ENCODE results near the gene POGLUT2.
A peak's percentile ranks its signal among the peaks of the same experiment; 100 is the strongest.

Gene POGLUT2
- 0.58 to 1.2 (median 1.0) reads per million in 3 donors for total RNA-seq

DNA sequence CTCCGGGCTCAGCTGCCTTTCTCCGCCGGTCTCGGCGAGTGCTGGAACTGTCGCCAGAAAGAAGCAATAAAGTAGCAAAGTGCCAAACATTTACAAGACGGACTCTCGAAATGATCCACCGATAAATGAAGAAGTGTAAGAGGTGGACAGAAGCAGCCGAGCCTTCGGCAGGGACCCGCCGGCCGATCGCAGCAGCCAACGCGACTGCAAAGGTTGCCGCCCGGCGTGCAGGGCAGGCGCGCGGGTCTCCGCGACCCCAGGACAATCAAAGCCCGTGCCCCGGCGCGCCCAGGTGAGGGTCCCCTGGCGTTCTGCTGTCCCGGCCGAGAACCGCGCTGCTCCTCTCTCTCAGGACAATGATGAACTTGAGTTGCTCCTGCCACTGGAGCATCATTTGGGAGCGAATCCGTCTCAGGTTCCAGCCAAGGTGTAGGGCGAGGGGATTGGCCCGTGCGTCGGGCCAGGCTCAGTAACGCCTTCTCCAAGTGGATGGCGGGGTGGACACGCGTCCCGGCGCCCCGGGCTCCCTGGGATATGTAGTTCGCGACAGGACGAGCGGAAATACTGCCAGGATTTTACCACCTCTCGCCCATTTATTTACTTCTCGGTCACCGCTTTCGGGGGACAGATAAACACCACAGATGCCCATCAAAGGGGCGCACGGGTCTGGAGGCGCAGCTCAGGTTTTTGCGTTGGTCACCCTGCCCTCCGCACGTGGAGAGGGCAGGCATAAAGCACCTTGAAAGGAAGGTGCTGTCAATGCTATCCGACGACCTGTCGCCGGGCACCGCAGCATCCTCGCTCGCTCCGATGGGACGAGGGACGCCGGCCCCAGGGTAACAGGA is at the start of gene POGLUT2, which contains the start of gene BIVM:
Gene POGLUT2 (minus strand): TSS at position 396 of the 845 bp plus-strand sequence. CDS start 306 bp downstream, at position 90.
Gene BIVM (plus strand): TSS at position 539 of the 845 bp plus-strand sequence. CDS start 8,149 bp downstream, outside the sequence.
- Histone ChIP-seq H3K27ac (ENCODE audit: insufficient read depth, low read length, poor library complexity, severe bottlenecking) (peak within 1 kb of the TSS; percentile 24), H3K4me1 (ENCODE audit: control insufficient read depth, insufficient read depth, low read length, poor library complexity, severe bottlenecking) (peaks cover 14% of the 10 kb centered on the region), H3K36me3 (ENCODE audit: control insufficient read depth, insufficient read depth, low read length) (no peaks in the 10 kb centered on the region), H3K4me3 (ENCODE audit: insufficient read depth, low read depth, low read length, poor library complexity, severe bottlenecking) (peak within 1 kb of the TSS; percentile 67), H3K27me3 (replicated peaks; ENCODE audit: control insufficient read depth, insufficient read depth, low read length, poor library complexity, severe bottlenecking) (no peaks in the 10 kb centered on the region), H3K9me3 (ENCODE audit: control insufficient read depth, low read length) (no peaks in the 10 kb centered on the region)
- DNase-seq = peak; percentile 45 to 69 (median 64)

- H3K4me3 ChIP-seq (ENCODE audit: insufficient read depth, low read depth, low read length, poor library complexity, severe bottlenecking) = peak overlapping the region; percentile 99
These were observed 48.8 kb upstream of the POGLUT2 start for GRCh38 chr13:102847272-102848234.

DNA sequence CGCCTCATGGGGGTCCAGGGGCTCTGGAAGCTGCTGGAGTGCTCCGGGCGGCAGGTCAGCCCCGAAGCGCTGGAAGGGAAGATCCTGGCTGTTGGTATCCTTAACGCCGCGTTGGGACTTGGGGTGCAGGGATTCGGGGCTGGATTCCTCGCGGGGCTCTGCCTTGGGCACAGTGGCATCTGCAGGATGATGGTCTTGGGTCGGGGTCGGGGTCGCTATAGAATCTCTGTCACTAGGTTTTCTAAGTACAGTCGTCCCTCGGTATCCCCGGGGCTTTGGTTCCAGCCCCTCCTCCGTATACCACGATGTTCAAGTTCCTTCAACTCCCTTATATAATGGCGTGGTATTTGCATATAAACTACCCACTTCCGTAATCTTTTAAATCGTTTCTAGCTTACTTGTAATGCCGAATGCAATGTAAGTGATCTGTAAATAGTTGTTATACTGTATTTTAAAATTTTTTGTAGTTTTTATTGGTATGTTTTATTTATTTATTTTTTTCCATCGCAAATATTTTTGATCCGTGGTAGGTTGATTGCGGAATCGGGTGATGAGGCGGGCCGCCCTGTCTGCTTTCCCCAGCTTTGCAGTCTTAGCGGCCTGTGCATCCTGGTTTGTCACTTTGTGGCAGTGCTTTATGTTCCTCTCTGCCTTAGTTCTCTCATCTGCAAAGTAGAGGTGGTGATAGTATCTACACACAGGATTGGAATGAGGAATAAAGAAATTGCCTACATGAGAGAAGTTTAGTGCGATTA is 47.7 kb upstream of the POGLUT2 start:
- peak; percentile 12 to 31 (median 24) for DNase-seq
- peak overlapping the region; percentile 99 for H3K4me3 ChIP-seq (ENCODE audit: insufficient read depth, low read depth, low read length, poor library complexity, severe bottlenecking)
- H3K9me3 ChIP-seq (ENCODE audit: control insufficient read depth, low read length) = no peaks in the 10 kb centered on the region
- no peaks in the 10 kb centered on the region for H3K36me3 ChIP-seq (ENCODE audit: control insufficient read depth, insufficient read depth, low read length)
- peak overlapping the region; percentile 96 for H3K27ac ChIP-seq (ENCODE audit: insufficient read depth, low read length, poor library complexity, severe bottlenecking)
- peaks cover 4% of the 10 kb centered on the region for H3K4me1 ChIP-seq (ENCODE audit: control insufficient read depth, insufficient read depth, low read length, poor library complexity, severe bottlenecking)
- H3K27me3 ChIP-seq (replicated peaks; ENCODE audit: control insufficient read depth, insufficient read depth, low read length, poor library complexity, severe bottlenecking) = no peaks in the 10 kb centered on the region

More at GRCh38 chr13:102847272-102848234, 48.8 kb upstream of the POGLUT2 start:
- peaks cover 4% of the 10 kb centered on the region for H3K4me1 ChIP-seq (ENCODE audit: control insufficient read depth, insufficient read depth, low read length, poor library complexity, severe bottlenecking)
- H3K36me3 ChIP-seq (ENCODE audit: control insufficient read depth, insufficient read depth, low read length) = peaks cover 3% of the 10 kb centered on the region
- no peaks in the 10 kb centered on the region for H3K9me3 ChIP-seq (ENCODE audit: control insufficient read depth, low read length)
- H3K27me3 ChIP-seq (replicated peaks; ENCODE audit: control insufficient read depth, insufficient read depth, low read length, poor library complexity, severe bottlenecking) = no peaks in the 10 kb centered on the region
- H3K27ac ChIP-seq (ENCODE audit: insufficient read depth, low read length, poor library complexity, severe bottlenecking) = peak overlapping the region; percentile 96
- no peak for DNase-seq

DNA sequence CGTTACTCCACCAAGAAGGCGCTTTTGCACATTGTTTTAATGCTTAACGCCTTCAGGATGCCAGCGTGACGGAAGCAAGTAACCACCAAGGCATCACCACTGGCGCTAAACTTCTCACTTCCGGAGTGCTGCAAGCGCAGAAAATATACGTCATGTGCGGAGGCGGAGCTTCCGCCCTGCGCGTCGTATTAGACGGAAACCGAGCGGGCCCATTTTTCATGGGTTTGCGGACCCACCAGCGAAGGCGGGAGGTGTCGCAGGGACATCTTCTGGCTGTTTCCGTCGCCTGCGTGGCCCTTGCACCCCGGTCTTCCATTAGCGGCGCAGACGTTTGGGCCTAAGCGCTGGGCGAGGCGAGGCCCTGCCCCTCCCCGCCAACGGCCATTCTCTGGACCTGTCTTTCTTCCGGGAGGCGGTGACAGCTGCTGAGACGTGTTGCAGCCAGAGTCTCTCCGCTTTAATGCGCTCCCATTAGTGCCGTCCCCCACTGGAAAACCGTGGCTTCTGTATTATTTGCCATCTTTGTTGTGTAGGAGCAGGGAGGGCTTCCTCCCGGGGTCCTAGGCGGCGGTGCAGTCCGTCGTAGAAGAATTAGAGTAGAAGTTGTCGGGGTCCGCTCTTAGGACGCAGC is 47.0 kb upstream of the POGLUT2 start, which contains the start of gene ERCC5:
Gene ERCC5 (plus strand): TSS at position 403 of the 631 bp plus-strand sequence. CDS start 235 bp downstream, outside the sequence.
- no peaks in the 10 kb centered on the region for H3K36me3 ChIP-seq (ENCODE audit: control insufficient read depth, insufficient read depth, low read length)
- no peaks in the 10 kb centered on the region for H3K9me3 ChIP-seq (ENCODE audit: control insufficient read depth, low read length)
- H3K27me3 ChIP-seq (replicated peaks; ENCODE audit: control insufficient read depth, insufficient read depth, low read length, poor library complexity, severe bottlenecking) = no peaks in the 10 kb centered on the region
- H3K4me3 ChIP-seq (ENCODE audit: insufficient read depth, low read depth, low read length, poor library complexity, severe bottlenecking) = peak within 1 kb of the TSS; percentile 99
- peak within 1 kb of the TSS; percentile 96 for H3K27ac ChIP-seq (ENCODE audit: insufficient read depth, low read length, poor library complexity, severe bottlenecking)
- peak; percentile 91 to 93 (median 92) for DNase-seq
- H3K4me1 ChIP-seq (ENCODE audit: control insufficient read depth, insufficient read depth, low read length, poor library complexity, severe bottlenecking) = peaks cover 4% of the 10 kb centered on the region

DNA sequence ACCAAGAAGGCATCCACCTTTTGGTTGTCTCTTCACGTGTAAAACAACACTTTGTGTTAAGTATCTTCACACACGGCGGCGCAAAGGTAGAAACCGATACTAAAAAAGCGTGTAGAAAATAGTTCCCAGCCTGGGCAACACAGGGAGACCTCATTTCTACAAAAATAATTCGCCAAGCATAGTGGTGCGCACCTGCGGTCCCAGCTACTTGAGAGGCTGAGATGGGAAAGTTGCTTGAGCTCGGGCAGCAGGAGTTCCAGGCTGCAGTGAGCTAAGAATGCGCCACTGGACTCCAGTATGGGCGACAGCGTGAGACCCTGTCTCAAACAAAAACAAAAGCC is 46.5 kb upstream of the POGLUT2 start:
- Histone ChIP-seq H3K9me3 (ENCODE audit: control insufficient read depth, low read length) (no peaks in the 10 kb centered on the region), H3K4me3 (ENCODE audit: insufficient read depth, low read depth, low read length, poor library complexity, severe bottlenecking) (peak overlapping the region; percentile 99), H3K27ac (ENCODE audit: insufficient read depth, low read length, poor library complexity, severe bottlenecking) (peak overlapping the region; percentile 96), H3K27me3 (replicated peaks; ENCODE audit: control insufficient read depth, insufficient read depth, low read length, poor library complexity, severe bottlenecking) (no peaks in the 10 kb centered on the region), H3K4me1 (ENCODE audit: control insufficient read depth, insufficient read depth, low read length, poor library complexity, severe bottlenecking) (peaks cover 4% of the 10 kb centered on the region), H3K36me3 (ENCODE audit: control insufficient read depth, insufficient read depth, low read length) (no peaks in the 10 kb centered on the region)
- DNase-seq = no peak

DNA sequence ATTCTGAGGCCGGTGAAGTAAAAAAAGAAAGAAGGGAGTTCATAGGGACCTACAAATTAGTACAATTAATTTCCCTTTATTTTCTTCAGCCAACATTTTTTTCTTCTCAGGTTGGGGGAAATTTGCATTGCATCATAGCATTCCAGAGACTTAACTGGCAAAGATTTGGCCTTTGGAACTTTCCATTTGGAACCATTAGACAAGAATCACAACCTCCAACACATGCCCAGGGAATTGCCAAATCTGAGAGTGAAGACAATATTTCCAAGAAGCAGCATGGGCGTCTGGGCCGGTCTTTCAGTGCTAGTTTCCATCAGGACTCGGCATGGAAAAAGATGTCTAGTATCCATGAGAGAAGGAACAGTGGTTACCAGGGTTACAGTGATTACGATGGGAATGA is 40.7 kb upstream of the POGLUT2 start:
- H3K27me3 ChIP-seq (replicated peaks; ENCODE audit: control insufficient read depth, insufficient read depth, low read length, poor library complexity, severe bottlenecking) = no peaks in the 10 kb centered on the region
- no peaks in the 10 kb centered on the region for H3K9me3 ChIP-seq (ENCODE audit: control insufficient read depth, low read length)
- no peak for DNase-seq
- no peak overlapping the region for H3K4me3 ChIP-seq (ENCODE audit: insufficient read depth, low read depth, low read length, poor library complexity, severe bottlenecking)
- H3K4me1 ChIP-seq (ENCODE audit: control insufficient read depth, insufficient read depth, low read length, poor library complexity, severe bottlenecking) = no peaks in the 10 kb centered on the region
- H3K27ac ChIP-seq (ENCODE audit: insufficient read depth, low read length, poor library complexity, severe bottlenecking) = no peak overlapping the region
- no peaks in the 10 kb centered on the region for H3K36me3 ChIP-seq (ENCODE audit: control insufficient read depth, insufficient read depth, low read length)

DNA sequence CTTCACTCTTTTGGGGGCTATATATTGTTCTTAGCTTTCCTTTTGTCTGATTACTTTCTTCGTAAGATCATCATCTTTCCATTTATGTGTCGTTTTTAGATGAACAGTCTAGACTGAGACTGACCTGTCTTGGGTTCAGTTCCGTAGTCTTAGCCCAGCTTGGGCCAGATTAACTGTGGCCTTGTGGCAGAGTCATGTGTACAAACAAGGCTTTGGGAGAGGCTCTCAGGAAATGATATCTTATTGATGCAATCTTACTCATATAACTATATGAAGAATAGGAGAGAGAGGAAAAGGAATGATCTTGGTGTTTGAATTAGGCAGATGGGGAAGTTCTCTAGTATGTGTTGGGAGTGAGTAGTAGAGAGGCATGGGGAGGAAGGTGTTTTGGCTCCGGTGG is 40.2 kb upstream of the POGLUT2 start:
- Histone ChIP-seq H3K27me3 (replicated peaks; ENCODE audit: control insufficient read depth, insufficient read depth, low read length, poor library complexity, severe bottlenecking) (no peaks in the 10 kb centered on the region), H3K27ac (ENCODE audit: insufficient read depth, low read length, poor library complexity, severe bottlenecking) (no peak overlapping the region), H3K9me3 (ENCODE audit: control insufficient read depth, low read length) (no peaks in the 10 kb centered on the region), H3K4me1 (ENCODE audit: control insufficient read depth, insufficient read depth, low read length, poor library complexity, severe bottlenecking) (no peaks in the 10 kb centered on the region), H3K36me3 (ENCODE audit: control insufficient read depth, insufficient read depth, low read length) (no peaks in the 10 kb centered on the region), H3K4me3 (ENCODE audit: insufficient read depth, low read depth, low read length, poor library complexity, severe bottlenecking) (no peak overlapping the region)
- DNase-seq = no peak

- Histone ChIP-seq H3K27ac (ENCODE audit: insufficient read depth, low read length, poor library complexity, severe bottlenecking) (no peak overlapping the region), H3K4me3 (ENCODE audit: insufficient read depth, low read depth, low read length, poor library complexity, severe bottlenecking) (no peak overlapping the region), H3K27me3 (replicated peaks; ENCODE audit: control insufficient read depth, insufficient read depth, low read length, poor library complexity, severe bottlenecking) (no peaks in the 10 kb centered on the region), H3K4me1 (ENCODE audit: control insufficient read depth, insufficient read depth, low read length, poor library complexity, severe bottlenecking) (no peaks in the 10 kb centered on the region), H3K36me3 (ENCODE audit: control insufficient read depth, insufficient read depth, low read length) (no peaks in the 10 kb centered on the region), H3K9me3 (ENCODE audit: control insufficient read depth, low read length) (no peaks in the 10 kb centered on the region)
- no peak for DNase-seq
These were observed 39.5 kb upstream of the POGLUT2 start for GRCh38 chr13:102838273-102838672.

GRCh38 chr13:102836471-102836870 is 37.7 kb upstream of the POGLUT2 start:
- no peaks in the 10 kb centered on the region for H3K27me3 ChIP-seq (replicated peaks; ENCODE audit: control insufficient read depth, insufficient read depth, low read length, poor library complexity, severe bottlenecking)
- no peaks in the 10 kb centered on the region for H3K36me3 ChIP-seq (ENCODE audit: control insufficient read depth, insufficient read depth, low read length)
- no peak for DNase-seq
- no peaks in the 10 kb centered on the region for H3K4me1 ChIP-seq (ENCODE audit: control insufficient read depth, insufficient read depth, low read length, poor library complexity, severe bottlenecking)
- H3K27ac ChIP-seq (ENCODE audit: insufficient read depth, low read length, poor library complexity, severe bottlenecking) = no peak overlapping the region
- no peak overlapping the region for H3K4me3 ChIP-seq (ENCODE audit: insufficient read depth, low read depth, low read length, poor library complexity, severe bottlenecking)
- no peaks in the 10 kb centered on the region for H3K9me3 ChIP-seq (ENCODE audit: control insufficient read depth, low read length)
